GM19193 (cell line): ENCODE measurements around the gene HEPHL1.

ENCODE experiments used
- POLR2A ChIP-seq: IDR thresholded peaks from 4 replicates; pipeline ENCODE4 v1.6.1; 2011; ENCODE audit not compliant: insufficient read depth, insufficient read length; ENCODE audit errors: extremely low read depth

The HEPHL1 gene

DNA sequence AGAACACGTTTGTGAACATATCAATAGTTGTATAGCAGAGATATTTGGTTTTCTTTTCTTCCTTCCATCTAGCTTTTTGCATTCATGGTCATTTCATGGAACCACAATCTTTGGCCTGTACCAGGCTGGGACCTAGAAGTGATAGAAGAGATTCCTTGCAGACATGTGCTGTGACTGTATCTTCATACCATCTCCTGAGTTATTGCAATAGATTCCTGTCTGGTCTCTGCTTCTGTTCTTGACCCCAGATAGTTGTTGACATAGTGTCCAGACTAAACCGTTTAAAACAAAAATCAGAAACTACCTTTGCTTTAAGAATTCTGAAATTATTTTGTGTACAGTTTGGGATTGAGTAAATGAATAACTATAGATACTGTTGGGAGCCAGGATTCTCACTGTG is 124.3 kb downstream of the HEPHL1 start:
- no peak for TF ChIP-seq POLR2A

GRCh38 chr11:94145916-94146315 is 124.8 kb downstream of the HEPHL1 start:
- TF ChIP-seq POLR2A, result no peak

DNA sequence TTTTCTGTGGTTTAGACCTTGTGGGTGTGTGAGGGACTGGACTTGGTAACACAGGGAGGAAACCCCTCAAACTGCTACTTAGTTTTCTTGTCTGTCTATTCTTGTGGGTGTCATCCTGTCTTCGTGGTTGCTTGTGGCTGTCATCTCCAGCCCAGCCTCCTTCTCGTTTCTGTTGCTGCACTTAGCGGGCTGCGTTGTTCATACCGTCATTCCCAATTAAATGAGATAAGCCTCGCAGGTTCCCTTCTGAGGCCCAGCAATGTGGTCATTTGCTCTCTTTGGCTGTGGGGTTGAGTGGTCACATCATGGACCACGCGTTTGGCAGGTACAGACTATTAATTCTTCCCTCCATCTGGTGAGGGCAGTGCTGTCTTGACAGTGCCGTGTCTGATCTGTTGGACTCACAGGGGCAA is 126.3 kb downstream of the HEPHL1 start:
- no peak for TF ChIP-seq POLR2A

DNA sequence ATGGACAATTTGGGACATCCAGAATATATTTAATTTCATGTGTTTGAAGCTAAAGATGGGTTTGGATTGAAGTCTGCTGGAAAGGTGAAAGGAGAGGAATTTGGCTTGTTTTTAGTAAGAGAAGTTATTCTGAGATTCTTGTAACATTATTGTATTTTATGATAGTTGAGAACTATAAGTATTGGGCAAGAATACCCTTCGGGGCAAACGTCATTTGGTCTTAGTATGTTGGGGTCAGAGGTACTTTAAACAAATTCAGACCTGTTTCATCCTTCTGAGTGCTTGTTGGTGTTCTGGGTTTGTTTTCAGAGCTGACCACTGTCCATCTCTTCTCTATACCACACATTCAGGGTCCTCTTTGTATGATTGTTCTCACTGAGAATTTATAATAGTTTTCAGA is 127.0 kb downstream of the HEPHL1 start:
- no peak for TF ChIP-seq POLR2A

DNA sequence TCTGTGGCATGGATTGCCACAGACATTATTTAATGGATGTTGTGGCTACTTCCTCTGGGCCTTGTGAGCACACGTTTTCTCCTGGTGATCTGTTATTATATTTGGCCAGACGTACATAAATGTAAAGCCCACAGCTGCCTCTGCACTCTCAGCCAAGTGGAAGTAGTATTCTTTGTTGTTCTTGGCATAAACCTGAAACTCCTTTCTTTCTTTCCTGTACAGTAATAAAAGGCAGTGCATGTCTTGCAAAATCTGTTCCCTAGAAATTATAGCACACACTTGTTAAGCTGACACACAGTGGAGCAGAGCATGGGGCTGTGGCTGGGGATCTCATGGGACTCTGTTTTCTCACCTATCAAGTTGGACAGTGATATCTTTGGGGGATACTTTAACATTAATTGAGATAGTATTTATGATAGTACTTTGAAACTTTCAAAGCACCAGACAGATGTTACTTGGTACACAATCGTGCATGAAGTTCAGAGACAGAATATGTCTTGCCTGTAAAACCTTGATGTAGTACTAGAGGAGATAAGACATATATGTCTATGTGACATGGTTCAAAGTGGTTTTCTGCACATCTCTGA is 128.4 kb downstream of the HEPHL1 start:
- TF ChIP-seq POLR2A, result no peak

GRCh38 chr11:94150056-94150455 is 128.9 kb downstream of the HEPHL1 start:
- TF ChIP-seq POLR2A, result no peak

DNA sequence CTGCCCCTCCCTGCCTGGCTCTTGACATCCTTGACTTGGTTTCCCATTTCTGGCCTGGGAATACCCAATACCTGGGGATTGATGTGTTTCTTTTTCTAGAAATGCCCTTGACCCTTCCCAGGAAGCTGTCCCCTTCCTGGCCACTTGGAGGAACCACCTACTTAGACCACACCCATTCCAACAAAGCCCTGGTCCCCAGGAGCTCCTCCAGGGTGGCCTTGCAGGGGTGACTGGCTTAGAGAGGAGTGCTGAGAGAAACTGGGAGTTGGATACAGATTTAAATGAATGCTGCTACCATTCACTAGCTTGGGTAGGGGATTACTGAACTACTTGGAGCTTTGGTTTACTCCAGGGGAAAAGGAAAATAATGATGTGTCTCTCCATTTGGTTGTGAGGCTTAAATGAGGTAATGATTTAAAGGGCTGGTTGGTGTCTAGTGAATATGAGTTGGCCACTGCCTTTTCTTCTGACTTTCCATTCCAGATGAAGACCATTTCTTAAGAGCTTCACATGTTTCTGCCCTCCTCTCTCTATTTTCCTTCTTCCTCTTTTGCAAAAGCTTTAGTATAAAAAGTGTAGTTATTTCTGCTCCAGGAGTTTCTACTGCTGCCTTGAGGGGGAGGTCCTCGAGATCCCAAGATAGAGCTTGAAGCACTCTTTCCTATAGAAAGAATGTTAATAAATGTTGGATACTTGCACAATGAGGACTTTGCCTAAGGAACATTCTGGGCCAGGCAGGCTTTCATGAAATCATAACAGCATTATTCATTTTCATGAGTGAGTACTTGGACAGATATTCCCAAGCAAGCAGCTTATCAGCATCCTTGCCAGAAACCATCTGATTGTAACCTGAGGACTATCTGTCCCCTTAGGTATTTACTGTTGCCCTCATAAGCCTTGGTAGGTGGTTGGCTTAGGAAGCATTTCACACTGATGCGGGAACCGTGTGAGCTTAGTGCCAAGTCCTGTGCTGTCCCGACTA is 129.8 kb downstream of the HEPHL1 start:
- TF ChIP-seq POLR2A, result no peak

DNA sequence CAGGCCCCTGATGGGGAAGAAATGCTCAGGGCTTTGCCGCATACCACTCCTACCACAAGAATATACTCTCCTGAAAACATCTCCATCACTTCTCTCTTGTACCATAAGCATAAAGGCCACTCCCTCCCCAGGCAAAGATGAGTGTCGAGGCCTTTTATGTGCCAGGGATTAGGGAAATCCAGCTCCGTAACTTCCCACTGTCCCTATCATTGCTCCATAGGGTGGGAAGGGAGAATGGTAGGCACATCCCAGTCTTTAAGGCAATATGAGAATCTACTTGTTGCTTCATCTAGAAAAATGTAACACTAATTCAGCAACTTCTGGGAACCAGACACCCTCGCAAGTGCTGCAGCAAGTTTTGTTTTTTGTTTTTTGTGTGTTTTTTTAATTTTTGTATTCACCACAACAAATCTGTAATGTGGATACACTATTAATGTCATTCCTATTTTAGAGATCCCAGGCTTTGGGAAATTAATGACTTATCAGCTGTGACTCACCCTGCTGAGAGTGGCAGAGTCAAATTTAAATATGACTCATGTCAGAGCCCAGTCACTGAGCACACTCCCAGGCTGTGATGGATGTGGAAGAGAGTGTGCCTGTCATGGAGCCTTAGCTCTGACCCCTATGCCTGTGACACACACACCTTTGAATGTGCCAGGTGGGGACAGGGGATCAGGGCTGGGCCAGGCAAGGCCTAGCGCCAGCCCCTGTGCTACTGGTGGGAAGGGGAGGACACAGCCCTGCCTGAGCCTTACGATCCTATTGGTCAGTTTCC is 130.9 kb downstream of the HEPHL1 start:
- TF ChIP-seq POLR2A, result no peak

DNA sequence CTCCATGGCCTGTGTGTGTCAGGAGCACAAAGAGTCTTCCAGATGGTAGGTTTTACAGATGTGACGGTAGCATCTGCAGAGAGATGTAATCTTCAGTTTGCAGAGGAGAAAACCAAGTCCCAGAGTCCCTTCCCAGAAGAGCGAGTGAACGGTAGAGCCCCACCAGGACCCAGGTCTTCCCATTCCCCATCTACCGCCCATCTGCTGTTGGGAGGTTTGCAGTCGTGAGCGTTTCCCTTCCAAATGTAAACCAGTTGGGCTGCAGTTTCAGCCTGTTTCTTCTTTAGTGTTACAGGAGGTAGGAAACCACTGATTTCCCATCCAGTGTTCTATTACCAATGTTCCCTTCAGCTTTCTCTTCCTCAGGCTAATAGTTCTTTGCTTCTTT is 131.5 kb downstream of the HEPHL1 start:
- TF ChIP-seq POLR2A, result no peak

DNA sequence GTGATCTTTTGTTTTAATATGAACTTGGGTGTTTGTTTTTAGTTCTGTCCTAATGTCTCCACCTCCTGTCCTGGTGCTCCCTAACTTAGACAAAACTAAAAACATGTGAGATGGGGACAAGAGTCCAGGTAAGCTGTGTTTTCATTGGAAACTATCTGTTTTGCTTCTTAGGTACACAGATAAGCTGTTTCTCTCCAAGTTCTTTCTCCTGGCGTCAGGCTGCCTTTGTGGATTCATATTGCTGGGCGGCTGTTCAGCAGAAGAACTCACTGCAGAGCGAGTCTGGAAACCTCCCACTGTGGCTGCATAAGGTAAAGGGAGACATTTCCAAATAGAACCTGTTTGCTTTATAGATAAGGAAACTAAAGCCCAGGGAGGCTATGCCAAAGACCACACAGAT is 132.2 kb downstream of the HEPHL1 start:
- TF ChIP-seq POLR2A, result no peak

DNA sequence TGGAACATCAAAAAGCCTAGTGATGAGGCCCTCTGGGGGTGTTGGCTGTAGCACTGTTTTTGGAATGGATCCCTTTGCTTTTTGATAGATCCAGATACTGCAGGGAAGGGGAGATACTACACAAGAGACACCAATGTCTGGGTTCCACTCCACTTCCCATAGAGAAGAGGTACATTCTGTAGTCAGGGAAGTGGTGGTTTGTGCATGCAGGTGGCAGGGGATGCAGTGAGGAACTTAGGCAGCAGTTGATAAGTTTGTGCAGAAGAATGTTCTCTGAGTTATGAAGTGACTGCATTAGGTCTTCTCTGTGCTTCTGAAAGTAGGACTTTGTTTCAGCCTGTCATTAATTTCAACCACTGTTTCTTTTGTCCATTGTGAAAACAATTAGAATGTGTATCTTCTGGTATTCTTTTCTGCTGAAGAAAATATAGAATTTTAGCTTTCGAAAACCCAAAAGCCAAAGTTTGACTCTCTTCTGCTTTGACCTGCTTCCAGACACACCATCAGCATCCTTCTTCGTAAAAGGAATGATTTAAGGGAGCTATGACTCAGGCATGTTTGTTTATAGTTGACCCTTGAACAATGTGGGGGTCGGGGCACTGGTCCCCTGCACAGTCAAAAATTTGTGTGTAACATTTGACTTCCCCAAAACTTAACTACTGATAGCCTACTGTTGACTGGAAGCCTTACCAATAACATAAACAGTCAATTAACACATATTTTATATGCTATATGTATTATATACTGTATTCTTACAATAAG is 133.1 kb downstream of the HEPHL1 start:
- no peak for TF ChIP-seq POLR2A
